Keratinocyte (primary cell): ENCODE measurements around the gene C4orf17.

Experiments used
- EZH2 ChIP-seq: IDR thresholded peaks from one replicate; pipeline ENCODE4 v1.6.1; 2012; ENCODE audit warnings: inconsistent platforms, mild to moderate bottlenecking, low read length, moderate library complexity
- TF ChIP-seq, protein P1 (sequence below), 3 experiments: IDR thresholded peaks in 1 of 3; conservative IDR thresholded peaks in 1 of 3; optimal IDR thresholded peaks in 1 of 3; 2 replicates in 2 of 3; 3 replicates in 1 of 3; pipeline versions ENCODE3 to v1.5.1; 2011; ENCODE audit warnings: low read length in 3 of 3, mild to moderate bottlenecking in 3 of 3, moderate library complexity in 2 of 3, control low read depth in 1 of 3, inconsistent platforms in 1 of 3; ENCODE audit not compliant: insufficient read depth in 2 of 3; ENCODE audit errors: extremely low read depth in 1 of 3

- TF ChIP-seq, protein P1, sequence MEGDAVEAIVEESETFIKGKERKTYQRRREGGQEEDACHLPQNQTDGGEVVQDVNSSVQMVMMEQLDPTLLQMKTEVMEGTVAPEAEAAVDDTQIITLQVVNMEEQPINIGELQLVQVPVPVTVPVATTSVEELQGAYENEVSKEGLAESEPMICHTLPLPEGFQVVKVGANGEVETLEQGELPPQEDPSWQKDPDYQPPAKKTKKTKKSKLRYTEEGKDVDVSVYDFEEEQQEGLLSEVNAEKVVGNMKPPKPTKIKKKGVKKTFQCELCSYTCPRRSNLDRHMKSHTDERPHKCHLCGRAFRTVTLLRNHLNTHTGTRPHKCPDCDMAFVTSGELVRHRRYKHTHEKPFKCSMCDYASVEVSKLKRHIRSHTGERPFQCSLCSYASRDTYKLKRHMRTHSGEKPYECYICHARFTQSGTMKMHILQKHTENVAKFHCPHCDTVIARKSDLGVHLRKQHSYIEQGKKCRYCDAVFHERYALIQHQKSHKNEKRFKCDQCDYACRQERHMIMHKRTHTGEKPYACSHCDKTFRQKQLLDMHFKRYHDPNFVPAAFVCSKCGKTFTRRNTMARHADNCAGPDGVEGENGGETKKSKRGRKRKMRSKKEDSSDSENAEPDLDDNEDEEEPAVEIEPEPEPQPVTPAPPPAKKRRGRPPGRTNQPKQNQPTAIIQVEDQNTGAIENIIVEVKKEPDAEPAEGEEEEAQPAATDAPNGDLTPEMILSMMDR (optimal IDR thresholded peaks at IDR 0.05 in 1 of 3, IDR thresholded peaks at IDR 0.05 in 1 of 3, conservative IDR thresholded peaks at IDR 0.05 in 1 of 3; ENCODE audit: extremely low read depth in 1 of 3, insufficient read depth in 2 of 3, low read length in 3 of 3): no peak
- TF ChIP-seq EZH2: no peak
Measured at GRCh38 chr4:99483636-99484035, 27.2 kb upstream of the C4orf17 start.
